Left forelimb (tissue), 1 donor: ENCODE results near the gene CRY2.

Experiments
- DNase-seq: peaks from one replicate; pipeline ENCODE4 v3.0.0-alpha.2; 2018; ENCODE audit warnings: low spot score

CRY2 gene

GRCh38 chr11:45879803-45880686 is 32.8 kb downstream of the CRY2 start:
- no peak for DNase-seq

GRCh38 chr11:45880772-45881570 is 33.7 kb downstream of the CRY2 start:
- DNase-seq = no peak

GRCh38 chr11:45881708-45882368 is 34.6 kb downstream of the CRY2 start:
- no peak for DNase-seq

- DNase-seq = no peak
Measured at GRCh38 chr11:45884596-45885185, 37.4 kb downstream of the CRY2 start.

GRCh38 chr11:45885274-45885920 is 38.1 kb downstream of the CRY2 start, which contains the start of gene MAPK8IP1:
Gene MAPK8IP1, plus strand, starts transcription at chr11:45885651. Its CDS starts 170 bp downstream, at chr11:45885821.
- peak; percentile 81 for DNase-seq

- no peak for DNase-seq
Measured at GRCh38 chr11:45885921-45886721, 38.8 kb downstream of the CRY2 start.

GRCh38 chr11:45886816-45887520 is 39.7 kb downstream of the CRY2 start:
- DNase-seq = no peak

GRCh38 chr11:45887587-45887986 is 40.3 kb downstream of the CRY2 start:
- no peak for DNase-seq

GRCh38 chr11:45889555-45889954 is 42.3 kb downstream of the CRY2 start:
- no peak for DNase-seq

GRCh38 chr11:45889966-45890365 is 42.7 kb downstream of the CRY2 start:
- no peak for DNase-seq

GRCh38 chr11:45890886-45891550 is 43.7 kb downstream of the CRY2 start:
- DNase-seq = no peak

GRCh38 chr11:45892856-45893255 is 45.6 kb downstream of the CRY2 start:
- DNase-seq = no peak

- no peak for DNase-seq
Measured at GRCh38 chr11:45894555-45895247, 47.4 kb downstream of the CRY2 start.

GRCh38 chr11:45895553-45896259 is 48.4 kb downstream of the CRY2 start:
- no peak for DNase-seq

- DNase-seq = peak; percentile 83
Measured at GRCh38 chr11:45896422-45896984, 49.2 kb downstream of the CRY2 start.

- DNase-seq = no peak
Measured at GRCh38 chr11:45897556-45897955, 50.3 kb downstream of the CRY2 start.

GRCh38 chr11:45899086-45899447 is 51.8 kb downstream of the CRY2 start:
- DNase-seq = no peak
